ENCODE measurements around the gene EHMT1.
"Not testable (repeated sequence)": the region's sequence is repeated elsewhere in the genome, so short reads cannot be mapped to it uniquely, and the experiment has no call there.

The EHMT1 gene

DNA sequence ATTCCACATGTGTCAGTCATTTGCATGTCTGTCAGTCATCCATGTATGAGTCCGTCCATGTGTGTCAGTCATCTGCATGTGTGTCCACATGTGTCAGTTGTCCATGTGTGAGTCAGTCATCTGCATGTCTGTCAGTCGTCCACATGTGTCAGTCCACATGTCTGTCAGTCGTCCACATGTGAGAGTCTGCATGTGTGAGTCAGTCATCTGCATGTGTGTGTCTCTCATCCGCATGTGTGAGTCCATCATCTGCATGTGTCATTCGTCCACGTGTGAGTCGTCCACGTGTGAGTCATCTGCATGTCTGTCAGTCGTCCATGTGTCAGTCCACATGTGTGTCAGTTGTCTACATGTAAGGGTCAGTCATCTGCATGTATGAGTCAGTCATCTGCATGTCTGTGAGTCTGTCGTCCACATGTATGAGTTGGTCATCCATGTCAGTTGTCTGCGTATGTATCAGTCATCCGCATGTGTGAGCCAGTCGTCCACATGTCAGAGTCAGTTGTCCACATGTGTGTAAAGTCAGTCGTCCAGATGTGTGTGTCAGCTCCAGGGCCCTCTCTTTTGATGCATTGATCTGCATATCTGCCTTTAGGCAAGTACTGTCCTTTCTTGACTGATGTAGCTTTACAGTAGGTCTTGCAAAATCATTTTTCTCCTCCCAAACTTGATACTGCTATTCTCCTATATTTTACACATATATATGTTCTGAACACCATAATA is 186.3 kb downstream of the EHMT1 start:
- no peak overlapping the region for H3K4me3 ChIP-seq (ENCODE audit: low read length)
- no peak for DNase-seq (ENCODE audit: low read depth, low spot score)

DNA sequence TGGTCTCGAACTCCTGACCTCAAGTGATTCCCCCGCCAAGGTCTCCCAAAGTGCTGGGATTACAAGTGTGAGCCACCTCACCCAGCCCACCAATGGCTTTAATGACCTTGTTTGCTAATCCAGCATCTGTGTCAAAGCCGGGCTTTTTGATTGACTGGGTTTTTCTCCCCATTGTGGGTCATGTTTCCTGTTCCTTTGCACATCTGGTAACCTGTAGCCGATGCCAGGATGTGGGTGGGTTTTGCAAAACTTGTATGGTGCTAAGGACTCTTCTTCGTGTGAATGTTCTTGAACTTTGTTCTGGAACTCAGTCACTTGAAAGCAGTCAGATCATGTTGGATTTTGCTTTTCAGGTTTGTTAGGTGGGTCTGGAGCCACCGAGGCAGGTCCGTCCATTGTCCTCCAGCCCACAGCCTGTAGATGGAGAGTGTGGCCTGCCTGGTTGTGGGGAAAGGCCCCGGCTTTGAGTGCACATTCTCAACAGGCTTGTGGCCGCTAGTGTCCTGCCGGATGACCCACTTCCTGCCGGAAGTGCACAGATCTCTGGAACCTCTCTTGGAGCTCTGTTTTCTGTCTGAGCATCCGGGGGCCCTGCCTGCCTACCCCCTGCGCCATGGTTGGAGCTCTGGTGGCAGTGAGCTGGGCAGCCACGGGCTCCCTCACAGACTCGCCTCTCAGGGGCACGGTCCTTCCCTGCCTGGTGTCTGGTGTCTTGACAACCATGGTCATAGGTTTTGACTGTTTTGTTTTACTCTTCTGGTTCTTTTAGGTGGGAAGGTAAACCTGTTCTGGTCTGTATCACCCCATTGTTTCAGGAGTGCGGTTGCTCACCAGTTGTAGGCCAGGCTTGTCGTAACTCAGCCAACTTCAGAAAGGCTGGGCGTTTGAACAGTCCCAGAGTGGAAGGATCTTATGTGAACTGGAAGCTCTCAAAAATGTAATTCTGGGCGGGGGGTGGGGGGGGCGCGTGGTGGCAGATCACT is 189.2 kb downstream of the EHMT1 start:
- peak; percentile 94 for DNase-seq (ENCODE audit: low read depth, low spot score)
- peak overlapping the region; percentile 28 for H3K4me3 ChIP-seq (ENCODE audit: low read length)

DNA sequence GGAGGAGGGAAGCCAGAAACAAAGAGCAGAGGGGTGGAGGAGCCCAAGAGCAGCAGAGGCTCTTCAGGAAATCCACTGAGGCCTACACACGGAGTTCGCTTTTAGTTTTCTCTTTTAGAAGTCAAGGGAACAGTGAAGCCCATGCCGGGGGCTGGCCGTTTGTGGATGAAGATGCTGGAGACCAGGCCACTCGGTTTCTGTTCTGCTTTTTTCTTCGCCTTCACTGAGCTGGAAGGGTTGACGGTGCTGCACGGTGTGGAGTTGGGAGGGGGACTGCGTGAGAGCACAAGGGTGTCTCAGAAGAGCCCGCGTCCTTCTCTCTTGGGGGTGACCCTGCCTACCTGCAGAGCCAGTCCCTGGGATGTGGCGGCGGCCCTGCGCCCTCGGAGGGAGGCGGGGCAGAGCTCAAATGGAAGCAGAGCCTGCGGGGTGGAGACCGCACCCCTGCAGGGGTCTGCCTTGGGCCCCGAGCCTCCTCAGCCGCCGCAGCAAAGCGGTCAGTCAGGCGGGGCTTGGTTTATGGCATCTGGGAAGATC is 190.3 kb downstream of the EHMT1 start:
- no peak for DNase-seq (ENCODE audit: low read depth, low spot score)
- H3K4me3 ChIP-seq (ENCODE audit: low read length): no peak overlapping the region

DNA sequence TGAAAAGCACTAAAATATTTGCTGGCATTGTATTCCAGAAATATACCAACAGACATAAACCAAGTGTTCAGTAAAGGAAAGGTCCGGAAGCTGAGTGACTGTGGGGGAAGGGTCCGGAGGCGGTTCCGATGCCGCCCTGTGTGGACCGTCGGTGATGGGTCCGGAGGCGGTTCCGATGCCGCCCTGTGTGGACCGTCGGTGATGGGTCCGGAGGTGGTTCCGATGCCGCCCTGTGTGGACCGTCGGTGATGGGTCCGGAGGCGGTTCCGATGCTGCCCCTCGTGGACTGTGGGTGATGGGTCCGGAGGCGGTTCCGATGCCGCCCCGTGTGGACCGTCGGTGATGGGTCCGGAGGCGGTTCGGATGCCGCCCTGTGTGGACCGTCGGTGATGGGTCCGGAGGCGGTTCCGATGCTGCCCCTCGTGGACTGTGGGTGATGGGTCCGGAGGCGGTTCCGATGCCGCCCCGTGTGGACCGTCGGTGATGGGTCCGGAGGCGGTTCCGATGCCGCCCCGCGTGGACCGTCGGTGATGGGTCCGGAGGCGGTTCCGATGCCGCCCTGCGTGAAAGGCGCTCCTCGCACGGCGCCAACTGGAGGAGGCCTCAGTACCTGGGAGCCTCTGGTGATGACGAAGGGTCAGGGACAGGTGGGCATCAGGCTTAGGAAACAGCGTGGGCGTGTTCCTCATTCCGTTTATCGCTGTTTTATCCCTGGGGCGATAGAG is 191.1 kb downstream of the EHMT1 start:
- H3K4me3 ChIP-seq (ENCODE audit: low read length); DNase-seq (ENCODE audit: low read depth, low spot score): not testable (repeated sequence)

GRCh38 chr9:137811283-137811870 is 192.6 kb downstream of the EHMT1 start:
- H3K4me3 ChIP-seq (ENCODE audit: low read length): no peak overlapping the region
- DNase-seq (ENCODE audit: low read depth, low spot score): no peak

GRCh38 chr9:137812356-137813023 is 193.7 kb downstream of the EHMT1 start:
- DNase-seq (ENCODE audit: low read depth, low spot score): no peak
- H3K4me3 ChIP-seq (ENCODE audit: low read length): no peak overlapping the region

GRCh38 chr9:137813167-137813566 is 194.4 kb downstream of the EHMT1 start:
- H3K4me3 ChIP-seq (ENCODE audit: low read length): no peak overlapping the region
- DNase-seq (ENCODE audit: low read depth, low spot score): no peak

GRCh38 chr9:137813651-137814415 is 195.0 kb downstream of the EHMT1 start:
- H3K4me3 ChIP-seq (ENCODE audit: low read length): no peak overlapping the region
- no peak for DNase-seq (ENCODE audit: low read depth, low spot score)

DNA sequence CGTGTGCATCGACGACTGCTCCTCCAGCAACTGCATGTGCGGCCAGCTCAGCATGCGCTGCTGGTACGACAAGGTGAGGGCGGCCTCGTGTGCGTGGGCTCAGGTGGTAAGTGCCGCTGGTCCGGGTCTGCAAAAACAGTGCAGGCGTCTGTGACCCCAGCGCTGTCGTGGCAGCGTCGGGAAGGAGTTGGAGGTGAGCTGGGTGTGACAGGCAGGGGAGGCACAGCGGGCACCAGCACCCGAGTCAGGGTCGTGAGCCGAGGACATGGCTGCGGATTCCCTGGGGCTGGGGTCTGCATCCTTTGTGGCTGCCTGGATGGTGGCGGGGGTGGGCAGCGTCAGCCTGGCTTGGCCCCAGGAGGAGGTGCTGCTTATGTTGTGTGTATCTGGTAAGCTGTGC is 195.6 kb downstream of the EHMT1 start:
- no peak for DNase-seq (ENCODE audit: low read depth, low spot score)
- H3K4me3 ChIP-seq (ENCODE audit: low read length): no peak overlapping the region

GRCh38 chr9:137814841-137815240 is 196.0 kb downstream of the EHMT1 start:
- DNase-seq (ENCODE audit: low read depth, low spot score): no peak
- no peak overlapping the region for H3K4me3 ChIP-seq (ENCODE audit: low read length)

GRCh38 chr9:137815256-137816255 is 196.8 kb downstream of the EHMT1 start:
- no peak overlapping the region for H3K4me3 ChIP-seq (ENCODE audit: low read length)
- DNase-seq (ENCODE audit: low read depth, low spot score): no peak

DNA sequence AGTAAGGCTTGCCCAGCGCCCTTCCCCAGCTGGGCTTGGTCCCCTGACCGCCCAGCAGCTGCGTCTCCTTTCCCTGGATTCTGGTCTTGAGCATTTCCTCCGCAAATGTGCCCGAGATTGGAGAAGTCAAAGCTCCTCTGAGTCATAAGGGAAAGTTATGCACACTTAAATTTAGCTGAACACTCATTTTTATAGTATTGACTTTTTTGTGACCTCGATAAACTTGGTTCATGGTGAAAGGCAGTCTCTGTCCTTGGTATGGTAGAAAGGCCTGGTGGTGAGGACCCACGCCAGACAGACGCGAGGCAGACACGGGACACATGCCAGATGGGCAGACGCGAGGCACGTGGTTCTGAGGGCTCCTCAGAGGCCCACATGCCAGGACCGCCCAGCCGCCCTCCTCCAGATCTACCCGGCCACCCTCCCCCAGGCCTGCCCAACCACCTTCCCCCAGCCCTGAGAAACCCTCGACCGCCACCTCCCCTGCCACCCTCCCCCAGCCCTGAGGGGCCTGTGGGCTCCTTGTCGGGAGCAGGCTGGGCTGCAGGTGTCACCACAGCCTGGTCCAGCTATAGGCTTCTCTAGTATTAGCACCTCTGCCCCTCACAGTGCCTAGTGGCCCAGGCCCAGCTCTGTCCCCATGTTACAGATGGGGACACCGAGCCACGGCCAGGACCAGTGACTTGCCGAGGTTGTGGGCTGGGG is 197.9 kb downstream of the EHMT1 start:
- H3K4me3 ChIP-seq (ENCODE audit: low read length): no peak overlapping the region
- DNase-seq (ENCODE audit: low read depth, low spot score): no peak

GRCh38 chr9:137817236-137818200 is 198.7 kb downstream of the EHMT1 start:
- H3K4me3 ChIP-seq (ENCODE audit: low read length): no peak overlapping the region
- no peak for DNase-seq (ENCODE audit: low read depth, low spot score)

DNA sequence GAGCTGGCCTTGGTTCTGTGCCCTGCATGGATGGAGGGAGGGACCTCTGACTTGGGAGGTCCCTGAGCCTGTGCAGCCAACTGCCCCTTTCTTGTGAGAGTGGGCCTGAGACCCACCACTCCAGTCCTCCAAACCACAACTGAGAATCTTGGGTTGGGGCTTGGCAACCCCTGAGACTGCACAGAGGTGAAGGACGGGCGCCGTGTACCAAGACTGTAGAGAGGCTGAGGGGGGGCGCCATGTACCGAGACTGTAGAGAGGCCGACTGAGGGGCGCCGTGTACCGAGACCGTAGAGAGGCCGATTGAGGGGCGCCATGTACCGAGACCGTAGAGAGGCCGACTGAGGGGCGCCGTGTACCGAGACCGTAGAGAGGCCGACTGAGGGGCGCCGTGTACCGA is 199.5 kb downstream of the EHMT1 start:
- no peak for DNase-seq (ENCODE audit: low read depth, low spot score)

More for the DNA sequence above, 199.5 kb downstream of the EHMT1 start:
- no peak overlapping the region for H3K4me3 ChIP-seq (ENCODE audit: low read length)

All from Jurkat, Clone E6-1 (cell line).